Spleen (tissue), 7 donors: ENCODE data around the gene MAP7D1.

Source experiments
- CTCF ChIP-seq, 11 experiments: fragments of 200-600 bp in 7 of 11; fragments of 450-650 bp in 4 of 11; sonication (generic) in 4 of 11; IDR thresholded peaks in 8 of 11; conservative IDR thresholded peaks in 3 of 11; 1 replicate in 7 of 11; 2 replicates in 4 of 11; pipeline versions ENCODE4 v1.4.0 to v1.8.0; 2016 to 2021; ENCODE audit warnings: antibody characterized with exemption in 11 of 11, inconsistent platforms in 4 of 11, mild to moderate bottlenecking in 1 of 11
- POLR2A ChIP-seq, 3 donors: fragments of 450-650 bp; IDR thresholded peaks; one replicate each; pipeline ENCODE4 v1.5.1; 2017; ENCODE audit warnings: antibody characterized with exemption in 3 of 3, mild to moderate bottlenecking in 1 of 3
- donor health status: DM: no; HTN: no; CAD: no; lungs with moderate emphysema.
- donor health status: DM: no; HTN: no; CAD: no.
- donor health status: DM: no; HTN: no; CAD: no.

DNA sequence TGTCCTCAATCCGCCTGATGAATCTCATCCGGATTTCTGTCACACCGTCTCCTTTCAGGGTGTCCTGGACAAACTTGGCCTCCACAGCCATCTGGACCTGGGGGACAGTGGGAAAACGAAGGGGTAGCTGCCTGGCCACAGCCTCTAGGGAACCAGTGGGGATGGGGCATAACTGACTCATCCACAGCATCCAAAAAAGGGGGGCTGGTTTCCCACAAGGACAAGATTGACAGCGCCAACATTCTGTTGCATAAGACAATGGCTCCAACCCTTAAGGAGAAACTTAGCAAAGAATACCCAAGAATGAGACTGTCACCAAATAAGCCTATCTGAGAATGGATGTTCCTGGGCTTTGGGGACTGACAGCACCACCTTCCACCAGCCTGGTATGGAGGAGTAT, 18.7 kb upstream of the MAP7D1 start:
- TF ChIP-seq CTCF (IDR thresholded peaks at IDR 0.05 in 8 of 11, conservative IDR thresholded peaks at IDR 0.05 in 3 of 11) (no peak), POLR2A (IDR thresholded peaks at IDR 0.05) (no peak)
